Measurements from ENCODE around the gene GNAL. TPM values are rescaled to one million over a fixed set of nuclear protein-coding genes. Genes with fewer than 3 reads are reported as not detected.

GNAL gene
- total RNA-seq, 1 experiment from 2014 or later, result 24.0 TPM

- no peak for DNase-seq
- Mint-ChIP-seq H3K9me3 (no peaks in the 10 kb centered on the region), H3K4me3 (no peak overlapping the region; a peak in 1 of 5 replicates), H3K36me3 (ENCODE audit: insufficient read depth in 1 of 3, low read depth in 3 of 3) (no peaks in the 10 kb centered on the region), H3K27me3 (ENCODE audit: low read depth) (peaks cover 9% of the 10 kb centered on the region), H3K4me1 (peaks cover 9 to 22% of the 10 kb centered on the region in 2 experiments), H3K27ac (no peak overlapping the region)
- Histone ChIP-seq H3T11ph (ENCODE audit: low read length) (no peak overlapping the region), H4K20me1 (ENCODE audit: control insufficient read depth, insufficient read depth, insufficient read length) (no peaks in the 10 kb centered on the region), H4K91ac (ENCODE audit: insufficient read length, low read depth, low read length) (no peak overlapping the region), H2BK15ac (ENCODE audit: low read depth, low read length) (no peak overlapping the region), H3K4me1 (ENCODE audit: insufficient read depth, low read length) (no peaks in the 10 kb centered on the region), H2BK12ac (ENCODE audit: insufficient read length, low read depth, low read length) (no peak overlapping the region), H3K9me3 (ENCODE audit: control insufficient read depth, low read depth, low read length) (no peaks in the 10 kb centered on the region), H3K56ac (ENCODE audit: insufficient read length, low read depth, low read length) (no peak overlapping the region), H3K27ac (ENCODE audit: insufficient read length, low read depth, low read length) (no peak overlapping the region), H3K9ac (ENCODE audit: extremely low read depth, insufficient read length, low read length) (no peak overlapping the region), H3K4ac (ENCODE audit: low read depth, low read length) (no peak overlapping the region), H3K4me2 (ENCODE audit: insufficient read depth, insufficient read length, low read length) (no peak overlapping the region), H3K27me3 (ENCODE audit: insufficient read depth, low read length) (no peaks in the 10 kb centered on the region), H2AK5ac (ENCODE audit: insufficient read length, low read length) (no peak overlapping the region), H3K23ac (ENCODE audit: insufficient read length, low read depth, low read length) (no peak overlapping the region), H2AFZ (ENCODE audit: low read length) (no peak overlapping the region), H2BK20ac (ENCODE audit: low read depth, low read length, poor library complexity, severe bottlenecking) (no peak overlapping the region), H4K5ac (ENCODE audit: insufficient read length, low read depth, low read length) (no peak overlapping the region), H3K79me2 (ENCODE audit: insufficient read depth, low read length) (no peaks in the 10 kb centered on the region), H3K79me1 (ENCODE audit: insufficient read depth, low read depth, low read length, poor library complexity, severe bottlenecking) (no peaks in the 10 kb centered on the region), H4K8ac (replicated peaks; ENCODE audit: insufficient read length, low read depth, low read length) (no peak overlapping the region), H2BK120ac (ENCODE audit: low read depth, low read length, poor library complexity, severe bottlenecking) (no peak overlapping the region), H3K14ac (ENCODE audit: insufficient read depth, low read length) (no peak overlapping the region), H3K18ac (ENCODE audit: insufficient read length, low read depth, low read length) (no peak overlapping the region), H2BK5ac (ENCODE audit: insufficient read length, low read length) (no peak overlapping the region), H3K23me2 (ENCODE audit: insufficient read length, low read depth, low read length, poor library complexity, severe bottlenecking) (no peaks in the 10 kb centered on the region)
- no CpG with 5 or more reads among the region's 2 CpGs for WGBS (ENCODE audit: extremely low coverage, insufficient read length, low lambda C conversion rate)
- no peak for TF ChIP-seq CTCF (conservative IDR thresholded peaks at IDR 0.05)
Observed at GRCh38 chr18:11695736-11696135, 6.7 kb downstream of the GNAL start.
